GM10266 (cell line): ENCODE measurements around the gene LRRN2.
"Not testable (repeated sequence)": the region's sequence is repeated elsewhere in the genome, so short reads cannot be mapped to it uniquely, and the experiment has no call there.

Experiments used
- DNase-seq: peaks from one replicate; pipeline ENCODE4 v3.0.0; 2012; ENCODE audit errors: extremely low spot score
- CTCF ChIP-seq: IDR thresholded peaks from 2 replicates; pipeline ENCODE4 v1.5.1; 2012; ENCODE audit warnings: mild to moderate bottlenecking, low read depth; ENCODE audit not compliant: control insufficient read depth, insufficient read depth; ENCODE audit errors: missing control alignments

LRRN2 gene

GRCh38 chr1:204641455-204641854 lies 44.1 kb downstream of the LRRN2 start:
- TF ChIP-seq CTCF: no peak
- DNase-seq: no peak

- no peak for DNase-seq
- no peak for TF ChIP-seq CTCF
Observed at GRCh38 chr1:204640578-204640977, 45.0 kb downstream of the LRRN2 start.

- no peak for TF ChIP-seq CTCF
- DNase-seq: no peak
Observed at GRCh38 chr1:204634260-204634910, 51.2 kb downstream of the LRRN2 start.

GRCh38 chr1:204633665-204634064 lies 51.9 kb downstream of the LRRN2 start:
- no peak for DNase-seq

GRCh38 chr1:204630132-204630905 lies 55.2 kb downstream of the LRRN2 start:
- no peak for TF ChIP-seq CTCF
- DNase-seq: no peak

More at GRCh38 chr1:204633665-204634064, 51.9 kb downstream of the LRRN2 start:
- no peak for TF ChIP-seq CTCF

GRCh38 chr1:204629459-204629858 lies 56.1 kb downstream of the LRRN2 start:
- DNase-seq: not testable (repeated sequence)

- no peak for TF ChIP-seq CTCF
- DNase-seq: no peak
Observed at GRCh38 chr1:204628868-204629267, 56.7 kb downstream of the LRRN2 start.
